GM19240 (cell line): ENCODE measurements around the gene PDE4D.

Experiments used
- DNase-seq: peaks from one replicate; pipeline ENCODE4 v3.0.0; 2011; ENCODE audit warnings: low spot score; ENCODE audit not compliant: insufficient read length

PDE4D gene

GRCh38 chr5:59158165-59158564 is 735.4 kb downstream of the PDE4D start:
- DNase-seq, result no peak

- no peak for DNase-seq
Measured at GRCh38 chr5:59157068-59157467, 736.5 kb downstream of the PDE4D start.

GRCh38 chr5:59152701-59153245 is 740.8 kb downstream of the PDE4D start:
- no peak for DNase-seq

- no peak for DNase-seq
Measured at GRCh38 chr5:59151162-59151889, 742.2 kb downstream of the PDE4D start.

- DNase-seq, result no peak
Measured at GRCh38 chr5:59149827-59150226, 743.7 kb downstream of the PDE4D start.

- no peak for DNase-seq
Measured at GRCh38 chr5:59149271-59149670, 744.3 kb downstream of the PDE4D start.

GRCh38 chr5:59146729-59147128 is 746.8 kb downstream of the PDE4D start:
- no peak for DNase-seq

GRCh38 chr5:59143926-59144333 is 749.6 kb downstream of the PDE4D start:
- DNase-seq, result no peak

GRCh38 chr5:59142927-59143326 is 750.6 kb downstream of the PDE4D start:
- no peak for DNase-seq

GRCh38 chr5:59142138-59142537 is 751.4 kb downstream of the PDE4D start:
- no peak for DNase-seq

GRCh38 chr5:59140133-59140532 is 753.4 kb downstream of the PDE4D start:
- DNase-seq, result no peak

- DNase-seq, result no peak
Measured at GRCh38 chr5:59139695-59140094, 753.8 kb downstream of the PDE4D start.

GRCh38 chr5:59138509-59138908 is 755.0 kb downstream of the PDE4D start:
- no peak for DNase-seq

GRCh38 chr5:59137846-59138245 is 755.7 kb downstream of the PDE4D start:
- no peak for DNase-seq

- DNase-seq, result no peak
Measured at GRCh38 chr5:59136549-59136948, 757.0 kb downstream of the PDE4D start.

GRCh38 chr5:59134471-59135163 is 758.9 kb downstream of the PDE4D start:
- DNase-seq, result no peak

GRCh38 chr5:59133764-59134261 is 759.7 kb downstream of the PDE4D start:
- no peak for DNase-seq

- DNase-seq, result no peak
Measured at GRCh38 chr5:59132131-59132530, 761.4 kb downstream of the PDE4D start.

- no peak for DNase-seq
Measured at GRCh38 chr5:59130431-59130830, 763.1 kb downstream of the PDE4D start.

GRCh38 chr5:59128646-59129290 is 764.8 kb downstream of the PDE4D start:
- no peak for DNase-seq

- DNase-seq, result no peak
Measured at GRCh38 chr5:59126708-59127573, 766.6 kb downstream of the PDE4D start.
